GM12801 (cell line): ENCODE results near the gene SPTBN1.

Experiments used
- TF ChIP-seq, protein P1 (sequence below): IDR thresholded peaks from one replicate; pipeline ENCODE4 v1.5.1; 2011; ENCODE audit warnings: control low read depth; ENCODE audit not compliant: insufficient read length; ENCODE audit errors: extremely low read depth

Gene SPTBN1

DNA sequence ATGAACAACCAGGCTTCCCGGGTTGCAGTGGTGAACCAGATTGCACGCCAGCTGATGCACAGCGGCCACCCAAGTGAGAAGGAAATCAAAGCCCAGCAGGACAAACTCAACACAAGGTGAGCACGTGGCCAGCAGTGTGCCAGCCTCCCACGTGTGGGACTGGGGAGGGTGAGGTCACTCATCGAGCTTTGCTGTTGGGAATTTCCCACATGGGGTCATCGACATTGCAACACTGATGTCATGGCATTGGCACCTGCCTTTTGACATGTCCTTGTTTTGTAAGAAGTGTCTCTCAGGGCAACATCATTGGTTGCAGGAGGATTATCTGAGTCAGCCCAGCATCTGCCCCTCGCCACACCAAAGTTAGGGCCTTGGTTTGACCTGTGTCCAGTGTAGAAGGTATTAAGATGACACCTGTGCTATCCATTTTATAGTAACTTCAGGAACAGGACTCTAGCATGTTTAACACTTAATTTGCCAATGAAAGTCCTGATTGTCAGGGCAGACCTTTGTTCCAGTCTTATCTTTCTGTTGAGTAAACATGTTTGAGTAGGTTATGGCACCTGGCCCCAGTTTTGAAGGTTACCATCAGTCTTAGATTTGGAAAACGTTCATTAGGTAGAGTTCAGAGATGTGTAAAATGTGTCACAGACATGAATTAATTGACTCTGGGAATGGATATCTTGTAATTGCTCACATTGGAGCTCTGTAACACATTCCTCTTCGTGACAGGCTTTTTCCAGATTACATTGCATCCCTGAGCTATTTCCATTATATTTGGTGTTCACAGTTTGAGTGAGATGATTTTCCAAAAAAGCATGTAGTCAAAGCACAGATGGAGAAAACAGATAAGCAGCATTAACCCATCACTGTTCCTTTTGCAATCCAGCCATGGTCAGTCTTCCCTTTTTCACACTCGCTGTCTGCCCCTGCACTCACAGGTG, 174.1 kb downstream of the SPTBN1 start:
- TF ChIP-seq, protein P1, sequence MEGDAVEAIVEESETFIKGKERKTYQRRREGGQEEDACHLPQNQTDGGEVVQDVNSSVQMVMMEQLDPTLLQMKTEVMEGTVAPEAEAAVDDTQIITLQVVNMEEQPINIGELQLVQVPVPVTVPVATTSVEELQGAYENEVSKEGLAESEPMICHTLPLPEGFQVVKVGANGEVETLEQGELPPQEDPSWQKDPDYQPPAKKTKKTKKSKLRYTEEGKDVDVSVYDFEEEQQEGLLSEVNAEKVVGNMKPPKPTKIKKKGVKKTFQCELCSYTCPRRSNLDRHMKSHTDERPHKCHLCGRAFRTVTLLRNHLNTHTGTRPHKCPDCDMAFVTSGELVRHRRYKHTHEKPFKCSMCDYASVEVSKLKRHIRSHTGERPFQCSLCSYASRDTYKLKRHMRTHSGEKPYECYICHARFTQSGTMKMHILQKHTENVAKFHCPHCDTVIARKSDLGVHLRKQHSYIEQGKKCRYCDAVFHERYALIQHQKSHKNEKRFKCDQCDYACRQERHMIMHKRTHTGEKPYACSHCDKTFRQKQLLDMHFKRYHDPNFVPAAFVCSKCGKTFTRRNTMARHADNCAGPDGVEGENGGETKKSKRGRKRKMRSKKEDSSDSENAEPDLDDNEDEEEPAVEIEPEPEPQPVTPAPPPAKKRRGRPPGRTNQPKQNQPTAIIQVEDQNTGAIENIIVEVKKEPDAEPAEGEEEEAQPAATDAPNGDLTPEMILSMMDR, result no peak

- TF ChIP-seq, protein P1, result no peak
Measured at GRCh38 chr2:54630858-54631497, 174.9 kb downstream of the SPTBN1 start.

DNA sequence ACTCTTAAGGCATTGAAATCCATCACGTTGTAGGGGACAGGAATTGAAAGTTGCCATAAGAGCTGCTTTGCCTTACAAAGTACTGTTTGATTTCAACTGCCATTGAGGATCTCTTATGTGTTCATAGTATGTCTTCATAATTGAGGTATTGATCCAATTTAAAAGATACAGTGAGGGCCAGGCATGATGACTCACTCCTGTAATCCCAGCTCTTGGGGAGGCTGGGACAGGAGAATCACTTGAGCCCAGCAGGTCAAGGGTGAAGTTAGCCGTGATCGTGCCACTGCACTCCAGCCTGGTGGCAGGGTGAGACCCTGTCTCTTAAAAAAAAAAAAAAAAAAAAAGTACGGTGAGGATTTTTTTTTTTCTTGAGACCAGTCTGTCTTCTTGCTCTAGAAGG, 175.6 kb downstream of the SPTBN1 start:
- TF ChIP-seq, protein P1, result no peak

DNA sequence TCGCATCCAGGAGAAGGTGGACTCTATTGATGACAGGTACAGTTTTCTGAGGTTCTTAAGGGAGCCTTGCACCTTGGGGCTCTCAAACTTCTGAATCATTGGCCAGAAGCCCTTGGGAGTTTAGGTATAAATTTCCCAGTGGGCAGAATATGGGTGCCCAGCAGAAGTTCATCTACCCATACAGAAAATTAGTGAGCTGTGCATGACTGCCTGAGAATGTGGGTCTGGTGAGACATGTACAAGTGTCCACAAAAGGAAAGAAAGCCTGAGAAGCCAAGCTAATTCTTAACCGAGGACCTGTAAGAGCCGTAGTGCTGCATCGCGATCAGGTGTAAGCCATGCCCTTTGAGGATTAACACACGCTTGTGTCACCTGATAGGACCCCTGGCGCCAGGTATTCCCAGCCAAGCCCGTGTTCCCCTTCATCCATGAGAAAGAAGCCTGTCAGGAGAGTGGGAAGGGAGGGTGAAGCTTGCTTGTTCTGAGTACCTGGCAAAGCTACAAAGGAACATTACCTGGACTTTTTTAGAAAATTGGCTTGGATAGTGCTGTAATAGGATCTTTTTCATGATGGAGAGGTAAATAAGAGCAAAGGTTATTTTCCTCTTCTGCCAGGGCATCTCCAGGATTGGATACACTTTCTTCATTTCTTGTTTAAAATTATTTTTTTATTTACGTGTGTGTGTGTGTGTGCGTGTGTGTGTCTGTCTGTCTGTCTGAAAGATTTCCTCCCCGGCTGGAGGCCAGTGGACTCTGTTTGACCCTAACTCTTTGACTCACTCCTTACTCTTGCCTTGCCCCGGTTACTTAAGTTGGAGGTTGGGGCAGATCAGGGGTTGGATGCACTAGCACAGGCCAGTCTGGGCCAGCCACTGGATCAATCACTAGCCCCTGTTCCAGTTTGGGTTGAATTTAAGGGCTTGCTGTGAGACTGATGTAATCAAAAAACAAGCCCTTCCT, 176.9 kb downstream of the SPTBN1 start:
- TF ChIP-seq, protein P1, result no peak

GRCh38 chr2:54634021-54634420, 177.9 kb downstream of the SPTBN1 start:
- TF ChIP-seq, protein P1, result no peak

DNA sequence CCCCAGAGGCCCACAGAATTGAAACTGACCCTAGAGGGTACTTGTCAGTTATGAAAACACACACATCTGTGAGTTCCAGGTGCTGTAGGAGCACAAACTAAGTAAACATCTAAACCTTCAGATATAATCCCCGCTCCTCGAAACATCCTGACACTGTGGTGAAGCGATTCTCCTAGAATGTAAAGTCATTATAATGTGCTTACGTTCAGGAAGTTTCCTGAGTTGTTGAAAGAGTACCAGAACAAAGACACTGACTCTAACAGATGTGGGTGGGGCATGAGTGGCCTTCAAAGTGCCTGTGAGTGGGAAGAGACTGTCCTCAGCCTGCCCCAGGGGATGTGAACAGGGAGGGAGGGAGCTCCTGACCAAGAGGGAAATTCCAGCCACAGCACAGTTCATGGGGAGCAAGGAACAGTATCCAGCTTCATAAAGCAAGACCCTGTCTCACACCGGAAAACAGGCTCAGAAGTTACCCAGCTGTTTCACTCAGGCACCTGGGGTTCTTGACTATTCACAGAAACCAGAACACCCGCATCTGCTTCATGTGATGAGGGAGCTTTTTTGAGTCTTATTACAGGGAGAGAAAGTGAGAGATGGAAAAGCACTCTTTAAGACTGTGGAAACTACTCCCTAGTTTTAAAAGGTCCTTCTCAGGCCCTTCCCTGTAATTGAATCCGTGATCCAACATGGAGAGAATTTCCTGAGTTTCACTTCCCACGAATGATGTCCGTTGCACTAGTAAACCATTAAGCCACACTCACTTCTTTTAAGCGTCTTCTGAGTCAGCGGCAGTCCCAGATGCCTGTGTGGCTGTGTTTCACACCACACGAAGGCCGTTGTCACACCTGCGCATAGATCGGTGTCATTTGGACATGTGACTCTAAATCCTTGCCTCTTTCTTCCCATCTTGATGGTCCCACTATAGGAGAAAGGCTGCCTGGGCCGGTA, 178.7 kb downstream of the SPTBN1 start:
- TF ChIP-seq, protein P1, result no peak
